ENCODE results near the gene VEPH1. TPM values are rescaled to one million over a fixed set of nuclear protein-coding genes. Genes with fewer than 3 reads are reported as not detected.
A peak's percentile ranks its signal among the peaks of the same experiment; 100 is the strongest.
"Not testable (repeated sequence)": the region's sequence is repeated elsewhere in the genome, so short reads cannot be mapped to it uniquely, and the experiment has no call there.

The VEPH1 gene
- total RNA-seq, 1 experiment from 2014 or later = 0.32 TPM

DNA sequence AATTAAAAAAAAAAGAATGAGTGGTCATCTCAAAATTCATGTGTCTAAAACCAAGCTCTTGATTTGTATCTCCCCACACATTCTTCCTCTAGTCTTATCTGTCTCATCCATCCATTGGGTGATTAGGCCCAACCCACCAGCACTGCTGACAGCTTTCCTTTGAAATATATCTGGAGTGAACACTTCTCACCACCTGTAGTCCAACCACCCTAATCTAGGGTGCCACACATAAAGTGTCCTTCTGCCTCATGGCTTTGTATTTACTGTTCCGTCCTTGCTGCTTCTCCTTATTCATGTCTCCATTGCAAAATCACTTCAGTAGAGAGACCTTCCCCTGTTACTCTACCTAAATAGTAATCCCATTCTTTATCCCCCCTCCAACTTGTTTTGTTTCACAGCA lies 149.0 kb downstream of the VEPH1 start:
- no peak overlapping the region for H3K27ac ChIP-seq (ENCODE audit: low read depth, low read length, poor library complexity, severe bottlenecking)
- H3K4me1 ChIP-seq (ENCODE audit: insufficient read depth, low read length, poor library complexity, severe bottlenecking) = no peaks in the 10 kb centered on the region
- no peak overlapping the region for H3K4me3 ChIP-seq (ENCODE audit: low read depth, low read length, poor library complexity, severe bottlenecking)
- no peak for DNase-seq (ENCODE audit: low spot score)
- TF ChIP-seq, protein P1, sequence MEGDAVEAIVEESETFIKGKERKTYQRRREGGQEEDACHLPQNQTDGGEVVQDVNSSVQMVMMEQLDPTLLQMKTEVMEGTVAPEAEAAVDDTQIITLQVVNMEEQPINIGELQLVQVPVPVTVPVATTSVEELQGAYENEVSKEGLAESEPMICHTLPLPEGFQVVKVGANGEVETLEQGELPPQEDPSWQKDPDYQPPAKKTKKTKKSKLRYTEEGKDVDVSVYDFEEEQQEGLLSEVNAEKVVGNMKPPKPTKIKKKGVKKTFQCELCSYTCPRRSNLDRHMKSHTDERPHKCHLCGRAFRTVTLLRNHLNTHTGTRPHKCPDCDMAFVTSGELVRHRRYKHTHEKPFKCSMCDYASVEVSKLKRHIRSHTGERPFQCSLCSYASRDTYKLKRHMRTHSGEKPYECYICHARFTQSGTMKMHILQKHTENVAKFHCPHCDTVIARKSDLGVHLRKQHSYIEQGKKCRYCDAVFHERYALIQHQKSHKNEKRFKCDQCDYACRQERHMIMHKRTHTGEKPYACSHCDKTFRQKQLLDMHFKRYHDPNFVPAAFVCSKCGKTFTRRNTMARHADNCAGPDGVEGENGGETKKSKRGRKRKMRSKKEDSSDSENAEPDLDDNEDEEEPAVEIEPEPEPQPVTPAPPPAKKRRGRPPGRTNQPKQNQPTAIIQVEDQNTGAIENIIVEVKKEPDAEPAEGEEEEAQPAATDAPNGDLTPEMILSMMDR (conservative IDR thresholded peaks at IDR 0.05; ENCODE audit: low read depth, low read length) = no peak
- no peak for TF ChIP-seq EZH2 (IDR thresholded peaks at IDR 0.05; ENCODE audit: borderline replicate concordance, low read depth, low read length, poor library complexity, severe bottlenecking)
- ChIA-PET CTCF (no interaction called here), POLR2A (ENCODE audit: low non-redundant PET) (no interaction called here)
- intact Hi-C loops (cut with micrococcal nuclease; ENCODE audit: unreplicated experiment) = loop anchor here (5.0 kb wide), 1 partner anchor 152 kb away; no protein-coding TSS in a partner anchor
- no peaks in the 10 kb centered on the region for H3K27me3 ChIP-seq (replicated peaks; ENCODE audit: insufficient read depth, low read depth, low read length, poor library complexity)
- H3K9me3 ChIP-seq (ENCODE audit: low read depth, low read length, poor library complexity, severe bottlenecking) = no peaks in the 10 kb centered on the region
- H3K36me3 ChIP-seq (ENCODE audit: insufficient read depth, low read length, poor library complexity, severe bottlenecking) = no peaks in the 10 kb centered on the region
- BruUV-seq (replicated peaks) = no TSS peak

DNA sequence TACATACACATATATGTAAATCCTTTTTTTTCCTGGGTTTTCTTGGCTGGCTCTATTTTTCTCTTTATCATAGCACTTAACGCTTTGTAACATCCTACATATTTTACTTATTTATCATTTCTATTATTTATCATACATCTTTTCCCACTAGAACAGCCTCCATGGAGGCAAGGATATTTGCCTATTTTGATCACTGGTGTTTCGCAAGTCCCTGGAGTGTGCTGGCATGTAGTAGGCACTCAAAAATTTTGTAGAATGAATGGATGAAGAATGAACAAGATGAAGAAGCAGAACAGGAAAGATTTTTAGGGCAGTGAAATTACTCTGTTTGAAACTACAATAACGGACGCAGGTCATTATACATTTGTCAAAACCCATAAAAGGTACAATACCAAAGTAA lies 149.6 kb downstream of the VEPH1 start:
- DNase-seq (ENCODE audit: low spot score) = no peak
- intact Hi-C loops (cut with micrococcal nuclease; ENCODE audit: unreplicated experiment) = loop anchor here (5.0 kb wide), 1 partner anchor 151 kb away; no protein-coding TSS in a partner anchor
- TF ChIP-seq, protein P1 (conservative IDR thresholded peaks at IDR 0.05; ENCODE audit: low read depth, low read length) = no peak
- H3K36me3 ChIP-seq (ENCODE audit: insufficient read depth, low read length, poor library complexity, severe bottlenecking) = no peaks in the 10 kb centered on the region
- H3K4me3 ChIP-seq (ENCODE audit: low read depth, low read length, poor library complexity, severe bottlenecking) = no peak overlapping the region
- CTCF ChIA-PET = no interaction called here
- POLR2A ChIA-PET (ENCODE audit: low non-redundant PET) = no interaction called here
- H3K27me3 ChIP-seq (replicated peaks; ENCODE audit: insufficient read depth, low read depth, low read length, poor library complexity) = no peaks in the 10 kb centered on the region
- no peaks in the 10 kb centered on the region for H3K4me1 ChIP-seq (ENCODE audit: insufficient read depth, low read length, poor library complexity, severe bottlenecking)
- H3K27ac ChIP-seq (ENCODE audit: low read depth, low read length, poor library complexity, severe bottlenecking) = no peak overlapping the region
- no peaks in the 10 kb centered on the region for H3K9me3 ChIP-seq (ENCODE audit: low read depth, low read length, poor library complexity, severe bottlenecking)
- BruUV-seq (replicated peaks) = no TSS peak

DNA sequence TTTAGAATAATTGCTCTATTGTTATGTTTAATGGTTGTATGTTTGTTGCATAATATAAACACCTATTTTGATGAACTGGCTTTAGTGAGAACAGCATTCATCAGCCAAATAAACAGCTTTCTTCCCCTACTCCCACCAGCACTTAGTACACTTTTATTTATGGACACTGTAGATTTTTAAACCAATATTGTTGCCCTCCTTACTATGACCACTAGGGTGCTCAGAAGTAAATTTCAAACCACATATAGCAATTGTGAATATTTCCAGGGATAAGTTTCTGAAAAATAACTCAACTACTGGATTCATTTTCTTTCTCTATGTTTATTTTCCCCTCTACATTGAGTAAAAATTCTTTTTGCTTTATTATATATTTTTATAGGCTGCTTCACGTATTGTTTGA lies 151.2 kb downstream of the VEPH1 start:
- TF ChIP-seq, protein P1 (conservative IDR thresholded peaks at IDR 0.05; ENCODE audit: low read depth, low read length) = peak; percentile 35; the same call in 1 of the 2 replicates
- no peak for TF ChIP-seq EZH2 (IDR thresholded peaks at IDR 0.05; ENCODE audit: borderline replicate concordance, low read depth, low read length, poor library complexity, severe bottlenecking)
- Histone ChIP-seq H3K36me3 (ENCODE audit: insufficient read depth, low read length, poor library complexity, severe bottlenecking) (no peaks in the 10 kb centered on the region), H3K27ac (ENCODE audit: low read depth, low read length, poor library complexity, severe bottlenecking) (no peak overlapping the region), H3K27me3 (replicated peaks; ENCODE audit: insufficient read depth, low read depth, low read length, poor library complexity) (no peaks in the 10 kb centered on the region), H3K4me1 (ENCODE audit: insufficient read depth, low read length, poor library complexity, severe bottlenecking) (no peaks in the 10 kb centered on the region), H3K9me3 (ENCODE audit: low read depth, low read length, poor library complexity, severe bottlenecking) (no peaks in the 10 kb centered on the region), H3K4me3 (ENCODE audit: low read depth, low read length, poor library complexity, severe bottlenecking) (no peak overlapping the region)
- POLR2A ChIA-PET (ENCODE audit: low non-redundant PET) = no interaction called here
- no peak for DNase-seq (ENCODE audit: low spot score)
- CTCF ChIA-PET = no interaction called here
- intact Hi-C loops (cut with micrococcal nuclease; ENCODE audit: unreplicated experiment) = loop anchor here (5.0 kb wide), 1 partner anchor 150 kb away; no protein-coding TSS in a partner anchor
- no TSS peak for BruUV-seq (replicated peaks)

DNA sequence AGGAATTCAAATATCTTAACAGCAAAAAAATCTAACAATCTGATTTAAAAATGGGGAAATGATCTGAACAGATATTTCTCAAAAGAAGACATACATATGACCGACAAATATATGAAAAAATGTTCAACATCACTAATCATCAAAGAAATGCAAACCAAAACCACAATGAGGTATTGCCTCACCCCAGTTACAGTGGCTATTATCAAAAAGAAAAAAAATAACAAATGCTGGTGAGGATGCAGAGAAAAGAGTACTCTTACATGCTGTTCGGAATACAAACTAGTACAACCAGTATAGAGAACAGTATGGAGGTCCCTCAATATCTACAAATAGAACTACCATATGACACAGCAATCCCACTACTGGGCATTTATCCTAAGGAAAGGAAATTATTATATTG lies 152.6 kb downstream of the VEPH1 start:
- H3K9me3 ChIP-seq (ENCODE audit: low read depth, low read length, poor library complexity, severe bottlenecking); BruUV-seq (replicated peaks); H3K4me3 ChIP-seq (ENCODE audit: low read depth, low read length, poor library complexity, severe bottlenecking); POLR2A ChIA-PET (ENCODE audit: low non-redundant PET); H3K27ac ChIP-seq (ENCODE audit: low read depth, low read length, poor library complexity, severe bottlenecking); H3K4me1 ChIP-seq (ENCODE audit: insufficient read depth, low read length, poor library complexity, severe bottlenecking); CTCF ChIA-PET; H3K36me3 ChIP-seq (ENCODE audit: insufficient read depth, low read length, poor library complexity, severe bottlenecking); DNase-seq (ENCODE audit: low spot score); H3K27me3 ChIP-seq (replicated peaks; ENCODE audit: insufficient read depth, low read depth, low read length, poor library complexity): not testable (repeated sequence)
- intact Hi-C loops (cut with micrococcal nuclease; ENCODE audit: unreplicated experiment) = loop anchor here (5.0 kb wide), 1 partner anchor 148 kb away; no protein-coding TSS in a partner anchor

DNA sequence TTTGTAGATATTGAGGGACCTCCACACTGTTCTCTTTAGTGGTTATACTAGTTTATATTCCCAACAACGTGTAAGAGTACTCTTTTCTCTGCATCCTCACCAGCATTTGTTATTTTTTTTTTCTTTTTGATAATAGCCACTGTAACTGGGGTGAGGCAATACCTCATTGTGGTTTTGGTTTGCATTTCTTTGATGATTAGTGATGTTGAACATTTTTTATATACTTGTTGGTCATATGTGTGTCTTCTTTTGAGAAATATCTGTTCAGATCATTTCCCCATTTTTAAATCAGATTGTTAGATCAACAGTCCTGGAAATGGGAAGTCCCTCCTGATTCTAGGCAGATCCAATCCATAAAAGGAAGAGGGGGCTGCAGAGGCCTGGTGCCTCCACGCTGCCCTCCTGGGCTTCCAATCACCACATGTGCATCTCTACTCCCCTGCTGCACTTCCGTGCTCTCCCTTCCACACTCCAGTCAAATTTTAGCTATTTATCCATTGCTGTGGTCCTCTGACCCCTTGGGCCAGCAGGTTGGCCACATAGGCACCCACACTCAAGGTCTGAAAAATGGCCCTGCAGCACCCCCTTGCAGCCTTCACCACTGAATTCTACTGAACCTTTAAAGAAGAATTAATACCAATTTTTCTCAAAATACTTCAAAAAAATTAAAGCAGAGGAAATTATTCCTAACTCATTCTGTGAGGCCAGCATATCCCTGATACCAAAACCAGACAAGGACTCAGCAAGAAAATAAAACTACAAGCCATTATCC lies 154.7 kb downstream of the VEPH1 start:
- BruUV-seq (replicated peaks); H3K9me3 ChIP-seq (ENCODE audit: low read depth, low read length, poor library complexity, severe bottlenecking); CTCF ChIA-PET; H3K4me1 ChIP-seq (ENCODE audit: insufficient read depth, low read length, poor library complexity, severe bottlenecking); H3K27me3 ChIP-seq (replicated peaks; ENCODE audit: insufficient read depth, low read depth, low read length, poor library complexity); POLR2A ChIA-PET (ENCODE audit: low non-redundant PET); intact Hi-C loops (cut with micrococcal nuclease; ENCODE audit: unreplicated experiment); DNase-seq (ENCODE audit: low spot score); H3K4me3 ChIP-seq (ENCODE audit: low read depth, low read length, poor library complexity, severe bottlenecking); H3K27ac ChIP-seq (ENCODE audit: low read depth, low read length, poor library complexity, severe bottlenecking); H3K36me3 ChIP-seq (ENCODE audit: insufficient read depth, low read length, poor library complexity, severe bottlenecking): not testable (repeated sequence)

Measured in A673 (cell line).